Ishikawa (cell line): ENCODE measurements around the gene ANAPC2.

ENCODE experiments used
- CREB1 ChIP-seq: IDR thresholded peaks from 2 replicates; pipeline ENCODE4 v1.6.1; 2012; ENCODE audit warnings: low read depth
- EGR1 ChIP-seq: IDR thresholded peaks from 2 replicates; pipeline ENCODE4 v1.6.1; 2012
- EP300 ChIP-seq: IDR thresholded peaks from 2 replicates; pipeline ENCODE4 v1.6.1; 2012; ENCODE audit warnings: borderline replicate concordance
- FOXM1 ChIP-seq: IDR thresholded peaks from 2 replicates; pipeline ENCODE4 v1.6.1; 2012; ENCODE audit warnings: low read depth, borderline replicate concordance
- NFIC ChIP-seq: IDR thresholded peaks from 2 replicates; pipeline ENCODE4 v1.6.1; 2012
- RAD21 ChIP-seq: IDR thresholded peaks from 2 replicates; pipeline ENCODE4 v1.6.1; 2012; ENCODE audit warnings: low read depth
- TAF1 ChIP-seq: IDR thresholded peaks from 2 replicates; pipeline ENCODE4 v1.6.1; 2012; ENCODE audit warnings: low read depth, mild to moderate bottlenecking
- TCF12 ChIP-seq: IDR thresholded peaks from 2 replicates; pipeline ENCODE4 v1.6.1; 2012; ENCODE audit warnings: low read depth
- TEAD4 ChIP-seq: IDR thresholded peaks from 2 replicates; pipeline ENCODE4 v1.6.1; 2012
- USF1 ChIP-seq: IDR thresholded peaks from 2 replicates; pipeline ENCODE4 v1.6.1; 2012
- YY1 ChIP-seq: IDR thresholded peaks from 2 replicates; pipeline ENCODE4 v1.6.1; 2012; ENCODE audit warnings: low read depth
- ZBTB7A ChIP-seq: IDR thresholded peaks from 2 replicates; pipeline ENCODE4 v1.6.1; 2012; ENCODE audit warnings: low read depth
- TF ChIP-seq, protein P1 (sequence below): IDR thresholded peaks from 2 replicates; pipeline ENCODE4 v1.6.1; 2012; ENCODE audit warnings: low read depth, mild to moderate bottlenecking
- TF ChIP-seq, protein P2 (sequence below): IDR thresholded peaks from 2 replicates; pipeline ENCODE4 v1.6.1; 2012

The ANAPC2 gene

GRCh38 chr9:137128158-137128861 is 60.0 kb downstream of the ANAPC2 start:
- TF ChIP-seq TEAD4 (no peak), RAD21 (no peak), YY1 (no peak), NFIC (no peak), TCF12 (no peak), CREB1 (no peak), EGR1 (no peak), EP300 (no peak), TAF1 (no peak), FOXM1 (no peak), ZBTB7A (no peak), USF1 (no peak)
- TF ChIP-seq, protein P1, sequence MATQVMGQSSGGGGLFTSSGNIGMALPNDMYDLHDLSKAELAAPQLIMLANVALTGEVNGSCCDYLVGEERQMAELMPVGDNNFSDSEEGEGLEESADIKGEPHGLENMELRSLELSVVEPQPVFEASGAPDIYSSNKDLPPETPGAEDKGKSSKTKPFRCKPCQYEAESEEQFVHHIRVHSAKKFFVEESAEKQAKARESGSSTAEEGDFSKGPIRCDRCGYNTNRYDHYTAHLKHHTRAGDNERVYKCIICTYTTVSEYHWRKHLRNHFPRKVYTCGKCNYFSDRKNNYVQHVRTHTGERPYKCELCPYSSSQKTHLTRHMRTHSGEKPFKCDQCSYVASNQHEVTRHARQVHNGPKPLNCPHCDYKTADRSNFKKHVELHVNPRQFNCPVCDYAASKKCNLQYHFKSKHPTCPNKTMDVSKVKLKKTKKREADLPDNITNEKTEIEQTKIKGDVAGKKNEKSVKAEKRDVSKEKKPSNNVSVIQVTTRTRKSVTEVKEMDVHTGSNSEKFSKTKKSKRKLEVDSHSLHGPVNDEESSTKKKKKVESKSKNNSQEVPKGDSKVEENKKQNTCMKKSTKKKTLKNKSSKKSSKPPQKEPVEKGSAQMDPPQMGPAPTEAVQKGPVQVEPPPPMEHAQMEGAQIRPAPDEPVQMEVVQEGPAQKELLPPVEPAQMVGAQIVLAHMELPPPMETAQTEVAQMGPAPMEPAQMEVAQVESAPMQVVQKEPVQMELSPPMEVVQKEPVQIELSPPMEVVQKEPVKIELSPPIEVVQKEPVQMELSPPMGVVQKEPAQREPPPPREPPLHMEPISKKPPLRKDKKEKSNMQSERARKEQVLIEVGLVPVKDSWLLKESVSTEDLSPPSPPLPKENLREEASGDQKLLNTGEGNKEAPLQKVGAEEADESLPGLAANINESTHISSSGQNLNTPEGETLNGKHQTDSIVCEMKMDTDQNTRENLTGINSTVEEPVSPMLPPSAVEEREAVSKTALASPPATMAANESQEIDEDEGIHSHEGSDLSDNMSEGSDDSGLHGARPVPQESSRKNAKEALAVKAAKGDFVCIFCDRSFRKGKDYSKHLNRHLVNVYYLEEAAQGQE, result no peak
- TF ChIP-seq, protein P2, sequence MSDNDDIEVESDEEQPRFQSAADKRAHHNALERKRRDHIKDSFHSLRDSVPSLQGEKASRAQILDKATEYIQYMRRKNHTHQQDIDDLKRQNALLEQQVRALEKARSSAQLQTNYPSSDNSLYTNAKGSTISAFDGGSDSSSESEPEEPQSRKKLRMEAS, result no peak

GRCh38 chr9:137127301-137128157 is 60.8 kb downstream of the ANAPC2 start:
- TF ChIP-seq TEAD4 (no peak), FOXM1 (no peak), TAF1 (no peak), EP300 (no peak), EGR1 (no peak), NFIC (no peak), YY1 (no peak), USF1 (no peak), ZBTB7A (no peak), CREB1 (no peak)
- TF ChIP-seq, protein P2, result no peak

DNA sequence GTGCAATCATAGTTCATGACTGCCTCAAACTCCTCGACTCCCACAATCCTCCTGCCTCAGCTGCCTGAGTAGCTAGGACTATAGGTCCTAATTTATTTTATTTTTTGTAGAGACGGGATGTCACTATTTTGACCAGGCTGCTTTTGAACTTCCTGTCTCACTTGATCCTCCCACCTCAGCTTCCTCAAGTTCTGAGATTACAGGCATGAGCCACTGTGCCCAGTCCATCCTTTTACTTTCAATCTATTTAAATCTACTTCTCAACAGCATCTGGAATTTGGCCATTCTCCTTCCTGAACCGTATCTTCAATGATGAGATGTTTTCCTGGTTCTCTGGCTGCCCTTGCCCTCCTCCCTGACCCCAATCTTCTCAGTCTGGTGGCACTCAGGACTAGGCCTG is 61.6 kb downstream of the ANAPC2 start:
- no peak for TF ChIP-seq TCF12
- TF ChIP-seq CREB1, result no peak
- no peak for TF ChIP-seq EP300
- TF ChIP-seq TEAD4, result no peak
- TF ChIP-seq RAD21, result no peak
- TF ChIP-seq, protein P2, result no peak
- TF ChIP-seq, protein P1, result no peak
